Endothelial cell of umbilical vein (primary cell): ENCODE results near the gene TMEM51. TPM values are rescaled to one million over a fixed set of nuclear protein-coding genes. Genes with fewer than 3 reads are reported as not detected.

Source experiments
- Bru-seq: library from RNA; stranded (reverse); fragments of 400-500 nt; gene quantifications from one replicate; lab custom pipeline; 2021; lab: Mats Ljungman, UMichigan
- BruChase-seq, 2 experiments: library from RNA; stranded (reverse); fragments of 400-500 nt; gene quantifications; one replicate each; lab custom pipeline; 2021; lab: Mats Ljungman, UMichigan
- BruUV-seq: library from RNA; stranded (reverse); fragments of 400-500 nt; replicated peaks from 2 replicates; lab custom pipeline; 2021; lab: Mats Ljungman, UMichigan
- CTCF ChIA-PET: fragments of 300-600, 350-600 bp; sonication (Branson Sonifier 250); formaldehyde crosslinking; loops from one replicate; lab custom pipeline; 2021; ENCODE audit warnings: antibody characterized with exemption, inconsistent platforms; lab: Charles Lee
- POLR2A ChIA-PET: fragments of 300-600, 350-600 bp; sonication (Branson Sonifier 250); formaldehyde crosslinking; loops from one replicate; lab custom pipeline; 2021; ENCODE audit warnings: antibody characterized with exemption, inconsistent platforms; lab: Charles Lee
- DNase-seq: peaks from one replicate; pipeline ENCODE4 v3.0.0-alpha.2; 2011; ENCODE audit warnings: low read depth, low spot score
- FAIRE-seq: peaks from 2 replicates; lab custom pipeline; 2011; peaks lifted over from hg19 to GRCh38; lab: Jason Lieb, UNC
- H2AFZ ChIP-seq: 2 replicates; pipeline ENCODE4 v1.6.0; 2012; ENCODE audit warnings: low read depth, low read length, control low read depth, inconsistent platforms
- H3K27ac ChIP-seq: 2 replicates; pipeline ENCODE4 v1.5.1; 2011; ENCODE audit warnings: low read depth, mild to moderate bottlenecking, control low read depth, low read length, moderate library complexity; ENCODE audit not compliant: insufficient read depth
- H3K27me3 ChIP-seq, 2 experiments: 2 replicates each; pipeline versions ENCODE4 v1.6.0 to v1.6.1; 2011; ENCODE audit warnings: low read length in 2 of 2, mixed read lengths in 1 of 2; ENCODE audit not compliant: control insufficient read depth in 2 of 2, insufficient read depth in 2 of 2
- H3K36me3 ChIP-seq, 2 experiments: 2 replicates in 1 of 2; 3 replicates in 1 of 2; pipeline ENCODE4 v1.5.1; 2011; ENCODE audit warnings: low read length in 2 of 2, mild to moderate bottlenecking in 1 of 2, moderate library complexity in 1 of 2; ENCODE audit not compliant: control insufficient read depth in 2 of 2, insufficient read depth in 2 of 2; ENCODE audit errors: extremely low read depth in 1 of 2
- H3K4me1 ChIP-seq: 3 replicates; pipeline ENCODE4 v1.5.1; 2011; ENCODE audit warnings: mild to moderate bottlenecking, low read length; ENCODE audit not compliant: control insufficient read depth, insufficient read depth; ENCODE audit errors: extremely low read depth
- H3K4me2 ChIP-seq: 2 replicates; pipeline ENCODE4 v1.6.1; 2011; ENCODE audit warnings: low read length, control low read depth, mixed read lengths; ENCODE audit not compliant: insufficient read depth
- H3K4me3 ChIP-seq, 3 experiments: fragments of 200-600 bp in 1 of 3; sonication (generic), shearing (Covaris generic) in 1 of 3; replicated peaks in 1 of 3; 2 replicates each; pipeline ENCODE4 v1.5.1; 2011 to 2016; ENCODE audit warnings: control low read depth in 3 of 3, low read length in 3 of 3, mild to moderate bottlenecking in 2 of 3, inconsistent platforms in 1 of 3, low read depth in 1 of 3, moderate library complexity in 1 of 3; ENCODE audit not compliant: insufficient read depth in 1 of 3
- H3K79me2 ChIP-seq: 2 replicates; pipeline ENCODE4 v1.6.0; 2012; ENCODE audit warnings: low read length, inconsistent platforms; ENCODE audit not compliant: control insufficient read depth, insufficient read depth
- H3K9ac ChIP-seq: replicated peaks from 2 replicates; pipeline ENCODE3; 2011; ENCODE audit warnings: low read length, control low read depth; ENCODE audit not compliant: insufficient read depth; ENCODE audit errors: extremely low read depth
- H3K9me1 ChIP-seq: replicated peaks from 3 replicates; pipeline ENCODE4 v1.6.0; 2011; ENCODE audit warnings: mild to moderate bottlenecking, low read length; ENCODE audit not compliant: control insufficient read depth, insufficient read depth; ENCODE audit errors: extremely low read depth
- H3K9me3 ChIP-seq: replicated peaks from 2 replicates; pipeline ENCODE4 v1.5.1; 2012; ENCODE audit warnings: low read length, inconsistent platforms; ENCODE audit not compliant: control insufficient read depth, insufficient read depth
- H4K20me1 ChIP-seq: replicated peaks from 2 replicates; pipeline ENCODE3; 2011; ENCODE audit warnings: mild to moderate bottlenecking, low read length; ENCODE audit not compliant: control insufficient read depth, insufficient read depth; ENCODE audit errors: extremely low read depth
- JUN ChIP-seq: IDR thresholded peaks from 2 replicates; pipeline ENCODE4 v1.6.1; 2011; ENCODE audit warnings: borderline replicate concordance, low read depth; ENCODE audit not compliant: insufficient read length, insufficient read depth
- MYC ChIP-seq: IDR thresholded peaks from one replicate; pipeline ENCODE4 v1.6.1; 2011; ENCODE audit warnings: mild to moderate bottlenecking, low read depth, low read length
- POLR2A ChIP-seq: IDR thresholded peaks from 2 replicates; pipeline ENCODE4 v1.6.1; 2012; ENCODE audit warnings: low read depth, mild to moderate bottlenecking, control low read depth, low read length
- dilution Hi-C: fragments of 300-500 bp; cut with MboI; formaldehyde crosslinking; loops from one replicate; pipeline ENCODE4 v1.15.0; 2019; ENCODE audit warnings: low sequenced_read_pairs; ENCODE audit not compliant: extremely low pct_ligation_motif_present
- intact Hi-C: fragments of 100-400 bp; cut with micrococcal nuclease; formaldehyde crosslinking; loops from one replicate; pipeline ENCODE4 v1.10.0; 2022
- long read RNA-seq: library from polyadenylated mRNA; stranded (forward); transcript quantifications from one replicate; pipeline ENCODE4 v2.0.0, GENCODE V29; 2021
- polyA minus RNA-seq, 3 experiments: library from RNA; depleted of rRNA, polyadenylated mRNA; stranded (reverse); fragments of >200 nt; gene quantifications; 1 replicate in 1 of 3; 2 replicates in 2 of 3; pipeline ENCODE4 v1.2.3, GENCODE V29; 2011
- polyA plus RNA-seq, 4 experiments: library from polyadenylated mRNA; depleted of rRNA in 3 of 4; stranded (reverse) in 3 of 4; unstranded in 1 of 4; fragments of >200 nt; gene quantifications; 2 replicates each; pipeline versions ENCODE4 v1.2.1 to v1.2.3, GENCODE V29; 2011 to 2012; ENCODE audit warnings: missing spikeins in 1 of 4
- total RNA-seq: library from RNA; stranded (reverse); gene quantifications from 2 replicates; pipeline ENCODE4 v1.2.3, GENCODE V29; 2021
- TF ChIP-seq, protein P1 (sequence below): IDR thresholded peaks from 2 replicates; pipeline ENCODE4 v1.6.1; 2011; ENCODE audit not compliant: insufficient read depth, insufficient read length

The TMEM51 gene, protein sequence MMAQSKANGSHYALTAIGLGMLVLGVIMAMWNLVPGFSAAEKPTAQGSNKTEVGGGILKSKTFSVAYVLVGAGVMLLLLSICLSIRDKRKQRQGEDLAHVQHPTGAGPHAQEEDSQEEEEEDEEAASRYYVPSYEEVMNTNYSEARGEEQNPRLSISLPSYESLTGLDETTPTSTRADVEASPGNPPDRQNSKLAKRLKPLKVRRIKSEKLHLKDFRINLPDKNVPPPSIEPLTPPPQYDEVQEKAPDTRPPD
- 10.5 and 13.7 TPM in 2 replicates for total RNA-seq
- 11.5 and 13.9 TPM in 2 replicates for polyA plus RNA-seq
- polyA plus RNA-seq (2011; cell fraction: cytosol; rRNA removed) = 10.1 TPM in 2 replicates
- 9.5 and 11.3 TPM in 2 replicates for polyA plus RNA-seq (2011; cell fraction: nucleus; rRNA removed)
- polyA plus RNA-seq (2012) = 8.6 and 8.9 TPM in 2 replicates
- 5.9 and 8.2 TPM in 2 replicates for polyA minus RNA-seq
- 3.9 TPM for polyA minus RNA-seq (2011; cell fraction: cytosol; rRNA and poly(A)+ RNA removed)
- 2.6 and 3.5 TPM in 2 replicates for polyA minus RNA-seq (2011; cell fraction: nucleus; rRNA and poly(A)+ RNA removed)
- percentile 69 among the genes with signal in this experiment for Bru-seq, nascent RNA
- percentile 65 among the genes with signal in this experiment for BruChase-seq, experiment 1, labeled RNA remaining after a 6-hour chase
- BruChase-seq, experiment 2, labeled RNA remaining after a 2-hour chase = percentile 68 among the genes with signal in this experiment
- long read RNA-seq, partial matches to known transcripts = 0 of 8 reads
- long read RNA-seq, other reads (novel, unspliced or antisense) = 5 of 8 reads

DNA sequence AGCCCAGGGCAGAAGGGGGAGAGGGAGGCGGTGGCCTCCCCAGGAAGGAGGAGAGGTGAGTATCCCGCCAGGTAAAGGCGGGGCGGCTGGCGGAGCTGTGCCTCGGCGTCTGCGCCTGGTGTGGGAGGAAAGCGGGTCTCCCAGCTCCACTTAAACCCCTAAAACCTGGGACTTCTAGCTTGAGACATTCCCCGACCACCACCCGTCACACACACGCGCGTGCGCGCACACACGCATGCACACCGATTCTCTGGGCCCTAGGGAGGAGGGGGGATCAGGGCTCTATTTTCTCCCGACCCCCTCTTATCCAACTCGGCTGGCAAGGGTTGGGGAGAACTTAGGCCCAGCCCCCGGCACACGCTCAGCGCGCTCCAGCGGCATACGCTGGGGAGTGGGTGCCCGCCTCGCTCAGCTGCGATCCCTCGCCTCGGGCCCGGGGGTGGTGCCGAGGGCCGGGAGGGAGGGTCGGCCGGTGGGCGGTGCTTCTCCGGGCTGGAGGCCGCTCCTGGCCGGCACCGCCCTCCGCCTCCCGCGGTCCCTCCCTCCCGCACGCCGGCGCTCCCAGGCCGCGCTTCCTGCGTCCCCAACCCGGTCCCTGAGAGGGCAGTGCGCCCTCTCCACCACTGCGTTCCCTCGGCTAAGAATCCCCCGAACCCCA is at the start of gene TMEM51:
Gene TMEM51 (plus strand): TSS at position 564 of the 658 bp plus-strand sequence. CDS start 61,341 bp downstream, outside the sequence.
- TF ChIP-seq JUN (no peak), MYC (no peak), POLR2A (peak; percentile 63)
- TF ChIP-seq, protein P1, sequence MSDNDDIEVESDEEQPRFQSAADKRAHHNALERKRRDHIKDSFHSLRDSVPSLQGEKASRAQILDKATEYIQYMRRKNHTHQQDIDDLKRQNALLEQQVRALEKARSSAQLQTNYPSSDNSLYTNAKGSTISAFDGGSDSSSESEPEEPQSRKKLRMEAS = no peak
- Histone ChIP-seq H3K79me2 (peaks cover 14% of the 10 kb centered on the region), H3K27ac (peak within 1 kb of the TSS; percentile 58), H3K27me3 (peaks cover 9 to 11% of the 10 kb centered on the region in 2 experiments), H3K9me1 (no peaks in the 10 kb centered on the region), H3K4me1 (peaks cover 16% of the 10 kb centered on the region), H3K9me3 (no peaks in the 10 kb centered on the region), H2AFZ (peak within 1 kb of the TSS; percentile 85), H3K36me3 (no peaks in the 10 kb centered on the region), H4K20me1 (no peaks in the 10 kb centered on the region), H3K4me2 (peak within 1 kb of the TSS; percentile 88), H3K4me3 (peak within 1 kb of the TSS; percentile 42 to 70 (median 53)), H3K9ac (peak within 1 kb of the TSS; percentile 79)
- intact Hi-C loops = loop anchor here (1.0 to 5.0 kb wide), 2 partner anchors 26 to 264 kb away; no protein-coding TSS in a partner anchor
- peak; percentile 79 for DNase-seq
- FAIRE-seq = peak; percentile 88
- CTCF ChIA-PET = interaction anchor here (0.6 to 7.8 kb wide), 31 partner anchors 9 to 278 kb away, joined by 3 to 211 read pairs (median 5); partner anchors contain the start of gene FHAD1
- dilution Hi-C loops = no loop called here
- POLR2A ChIA-PET = interaction anchor here (1.0 kb wide), 1 partner anchor 25 kb away, joined by 3 read pairs; no protein-coding TSS in a partner anchor
- TSS peak; percentile 56 for BruUV-seq
